Activated naive CD4-positive, alpha-beta T cell treated with anti-CD3 and anti-CD28 coated beads, Interleukin-2, amount 50 U/mL, for 24 hours (primary cell): ENCODE measurements around the gene JAML.

Experiments
- H3K27ac Mint-ChIP-seq: one replicate; pipeline ENCODE4 v1.8.0; 2021; ENCODE audit warnings: mild to moderate bottlenecking, mixed read lengths
- H3K27me3 Mint-ChIP-seq: one replicate; pipeline ENCODE4 v1.8.0; 2021; ENCODE audit warnings: mixed read lengths
- H3K36me3 Mint-ChIP-seq: one replicate; pipeline ENCODE4 v1.8.0; 2021; ENCODE audit warnings: mixed read lengths
- H3K4me1 Mint-ChIP-seq: one replicate; pipeline ENCODE4 v1.8.0; 2021; ENCODE audit warnings: mixed read lengths
- H3K4me3 Mint-ChIP-seq: one replicate; pipeline ENCODE4 v1.8.0; 2021; ENCODE audit warnings: mild to moderate bottlenecking, mixed read lengths
- H3K9me3 Mint-ChIP-seq: one replicate; pipeline ENCODE4 v1.8.0; 2021; ENCODE audit warnings: mixed read lengths

Gene JAML

GRCh38 chr11:118172356-118172755, 52.5 kb downstream of the JAML start:
- no peaks in the 10 kb centered on the region for H3K27me3 Mint-ChIP-seq
- H3K9me3 Mint-ChIP-seq, result no peaks in the 10 kb centered on the region
- no peak overlapping the region for H3K27ac Mint-ChIP-seq
- no peaks in the 10 kb centered on the region for H3K36me3 Mint-ChIP-seq
- peaks cover 4% of the 10 kb centered on the region for H3K4me1 Mint-ChIP-seq
- H3K4me3 Mint-ChIP-seq, result no peak overlapping the region

GRCh38 chr11:118171269-118172062, 53.3 kb downstream of the JAML start:
- Mint-ChIP-seq H3K27ac (no peak overlapping the region), H3K4me1 (peaks cover 4% of the 10 kb centered on the region), H3K9me3 (no peaks in the 10 kb centered on the region), H3K27me3 (no peaks in the 10 kb centered on the region), H3K36me3 (no peaks in the 10 kb centered on the region), H3K4me3 (no peak overlapping the region)

- no peaks in the 10 kb centered on the region for H3K27me3 Mint-ChIP-seq
Observed at GRCh38 chr11:118170882-118171268, 53.9 kb downstream of the JAML start.

GRCh38 chr11:118170231-118170630, 54.6 kb downstream of the JAML start:
- no peak overlapping the region for H3K27ac Mint-ChIP-seq
- no peaks in the 10 kb centered on the region for H3K9me3 Mint-ChIP-seq
- no peaks in the 10 kb centered on the region for H3K27me3 Mint-ChIP-seq
- H3K4me3 Mint-ChIP-seq, result no peak overlapping the region
- H3K4me1 Mint-ChIP-seq, result peaks cover 4% of the 10 kb centered on the region
- H3K36me3 Mint-ChIP-seq, result no peaks in the 10 kb centered on the region

More at GRCh38 chr11:118170882-118171268, 53.9 kb downstream of the JAML start:
- Mint-ChIP-seq H3K27ac (no peak overlapping the region), H3K9me3 (no peaks in the 10 kb centered on the region), H3K36me3 (no peaks in the 10 kb centered on the region), H3K4me3 (no peak overlapping the region), H3K4me1 (peaks cover 4% of the 10 kb centered on the region)

GRCh38 chr11:118169300-118170140, 55.3 kb downstream of the JAML start:
- Mint-ChIP-seq H3K9me3 (no peaks in the 10 kb centered on the region), H3K36me3 (no peaks in the 10 kb centered on the region), H3K4me3 (no peak overlapping the region), H3K27me3 (no peaks in the 10 kb centered on the region), H3K4me1 (peaks cover 4% of the 10 kb centered on the region), H3K27ac (peak overlapping the region; percentile 32)

GRCh38 chr11:118168751-118169150, 56.1 kb downstream of the JAML start:
- Mint-ChIP-seq H3K36me3 (no peaks in the 10 kb centered on the region), H3K9me3 (no peaks in the 10 kb centered on the region), H3K4me3 (no peak overlapping the region), H3K4me1 (peaks cover 4% of the 10 kb centered on the region), H3K27ac (no peak overlapping the region), H3K27me3 (no peaks in the 10 kb centered on the region)

- Mint-ChIP-seq H3K36me3 (no peaks in the 10 kb centered on the region), H3K9me3 (no peaks in the 10 kb centered on the region), H3K4me1 (peaks cover 4% of the 10 kb centered on the region), H3K27me3 (no peaks in the 10 kb centered on the region), H3K27ac (no peak overlapping the region), H3K4me3 (no peak overlapping the region)
Observed at GRCh38 chr11:118168316-118168715, 56.5 kb downstream of the JAML start.

- Mint-ChIP-seq H3K36me3 (no peaks in the 10 kb centered on the region), H3K4me1 (peaks cover 4% of the 10 kb centered on the region), H3K27ac (no peak overlapping the region), H3K27me3 (no peaks in the 10 kb centered on the region), H3K4me3 (no peak overlapping the region), H3K9me3 (no peaks in the 10 kb centered on the region)
Observed at GRCh38 chr11:118167906-118168305, 56.9 kb downstream of the JAML start.

- H3K9me3 Mint-ChIP-seq, result no peaks in the 10 kb centered on the region
- H3K27ac Mint-ChIP-seq, result peak overlapping the region; percentile 17
- H3K36me3 Mint-ChIP-seq, result no peaks in the 10 kb centered on the region
- no peak overlapping the region for H3K4me3 Mint-ChIP-seq
- H3K4me1 Mint-ChIP-seq, result peaks cover 4% of the 10 kb centered on the region
- no peaks in the 10 kb centered on the region for H3K27me3 Mint-ChIP-seq
Observed at GRCh38 chr11:118167253-118167652, 57.6 kb downstream of the JAML start.

GRCh38 chr11:118166641-118167040, 58.2 kb downstream of the JAML start:
- H3K36me3 Mint-ChIP-seq, result no peaks in the 10 kb centered on the region

GRCh38 chr11:118164885-118165284, 59.9 kb downstream of the JAML start:
- Mint-ChIP-seq H3K27ac (no peak overlapping the region), H3K4me3 (no peak overlapping the region), H3K4me1 (no peaks in the 10 kb centered on the region), H3K36me3 (no peaks in the 10 kb centered on the region), H3K9me3 (no peaks in the 10 kb centered on the region), H3K27me3 (no peaks in the 10 kb centered on the region)

More at GRCh38 chr11:118166641-118167040, 58.2 kb downstream of the JAML start:
- Mint-ChIP-seq H3K9me3 (no peaks in the 10 kb centered on the region), H3K4me1 (peaks cover under 1% of the 10 kb centered on the region), H3K4me3 (no peak overlapping the region), H3K27ac (no peak overlapping the region), H3K27me3 (no peaks in the 10 kb centered on the region)

GRCh38 chr11:118163494-118163893, 61.3 kb downstream of the JAML start:
- no peak overlapping the region for H3K4me3 Mint-ChIP-seq
- no peaks in the 10 kb centered on the region for H3K4me1 Mint-ChIP-seq
- no peaks in the 10 kb centered on the region for H3K36me3 Mint-ChIP-seq
- peaks cover 2% of the 10 kb centered on the region for H3K27me3 Mint-ChIP-seq
- H3K9me3 Mint-ChIP-seq, result no peaks in the 10 kb centered on the region
- H3K27ac Mint-ChIP-seq, result no peak overlapping the region

- Mint-ChIP-seq H3K36me3 (no peaks in the 10 kb centered on the region), H3K4me1 (no peaks in the 10 kb centered on the region), H3K4me3 (no peak overlapping the region), H3K27ac (no peak overlapping the region), H3K27me3 (peaks cover 3% of the 10 kb centered on the region), H3K9me3 (no peaks in the 10 kb centered on the region)
Observed at GRCh38 chr11:118162846-118163245, 62.0 kb downstream of the JAML start.

GRCh38 chr11:118161786-118162185, 63.0 kb downstream of the JAML start:
- H3K9me3 Mint-ChIP-seq, result no peaks in the 10 kb centered on the region
- H3K36me3 Mint-ChIP-seq, result no peaks in the 10 kb centered on the region
- H3K27me3 Mint-ChIP-seq, result peaks cover 7% of the 10 kb centered on the region
- no peak overlapping the region for H3K27ac Mint-ChIP-seq
- no peak overlapping the region for H3K4me3 Mint-ChIP-seq
- H3K4me1 Mint-ChIP-seq, result peaks cover 3% of the 10 kb centered on the region

- Mint-ChIP-seq H3K27ac (no peak overlapping the region), H3K36me3 (no peaks in the 10 kb centered on the region), H3K27me3 (peaks cover 33% of the 10 kb centered on the region), H3K4me1 (peaks cover 11% of the 10 kb centered on the region), H3K4me3 (no peak overlapping the region), H3K9me3 (no peaks in the 10 kb centered on the region)
Observed at GRCh38 chr11:118157186-118157895, 67.5 kb downstream of the JAML start.
